Activated CD8-positive, alpha-beta memory T cell treated with anti-CD3 and anti-CD28 coated beads for 4 hours (primary cell): ENCODE data around the gene AP5Z1.

Source experiments
- DNase-seq, 2 donors: peaks; one replicate each; pipeline ENCODE4 v3.0.0-alpha.2; 2020; ENCODE audit warnings: low read depth in 2 of 2

The AP5Z1 gene

DNA sequence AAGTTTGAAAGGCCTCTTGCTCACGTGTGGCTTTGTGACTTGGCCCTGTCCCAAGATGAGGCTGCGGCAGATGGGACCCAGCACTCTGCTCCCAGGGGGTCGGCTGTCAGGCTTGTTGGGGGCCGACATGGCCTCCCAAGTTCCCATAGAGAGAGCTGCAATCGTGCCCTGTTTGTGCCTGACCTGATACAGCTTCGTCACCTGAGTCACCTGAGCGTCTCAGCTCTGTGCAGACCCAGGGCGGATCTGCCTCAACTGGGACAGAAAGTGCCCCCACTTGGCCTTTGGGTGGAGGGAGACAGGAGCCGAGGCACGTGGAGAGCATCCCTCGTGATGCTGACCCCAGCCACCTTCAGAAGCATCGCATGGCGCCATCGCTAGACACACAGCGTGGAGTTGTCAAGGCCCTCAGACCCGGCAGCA, 64.7 kb downstream of the AP5Z1 start:
- no peak for DNase-seq
